ENCODE measurements around the gene RPS19BP1.

DNA sequence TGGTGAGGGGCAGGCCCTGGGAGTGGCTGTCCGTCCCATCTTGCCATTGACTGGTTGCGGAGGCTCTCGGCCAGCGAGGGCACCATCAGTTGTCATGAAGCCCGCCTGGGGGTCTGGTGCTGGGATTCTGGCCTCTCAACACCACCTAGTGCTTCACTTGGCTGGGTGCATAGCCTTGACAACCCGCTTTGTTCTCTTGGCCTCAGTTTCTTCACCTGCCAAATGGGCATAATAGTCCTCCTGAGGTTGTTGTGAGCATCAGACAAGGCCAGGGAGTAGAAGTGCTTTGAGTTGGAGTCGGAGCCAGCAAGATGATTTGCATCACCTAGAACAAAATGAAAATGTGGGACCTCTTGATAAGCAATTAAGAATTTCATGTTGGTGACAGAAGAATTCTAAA lies 36.5 kb upstream of the RPS19BP1 start:
- TF ChIP-seq, protein P1, sequence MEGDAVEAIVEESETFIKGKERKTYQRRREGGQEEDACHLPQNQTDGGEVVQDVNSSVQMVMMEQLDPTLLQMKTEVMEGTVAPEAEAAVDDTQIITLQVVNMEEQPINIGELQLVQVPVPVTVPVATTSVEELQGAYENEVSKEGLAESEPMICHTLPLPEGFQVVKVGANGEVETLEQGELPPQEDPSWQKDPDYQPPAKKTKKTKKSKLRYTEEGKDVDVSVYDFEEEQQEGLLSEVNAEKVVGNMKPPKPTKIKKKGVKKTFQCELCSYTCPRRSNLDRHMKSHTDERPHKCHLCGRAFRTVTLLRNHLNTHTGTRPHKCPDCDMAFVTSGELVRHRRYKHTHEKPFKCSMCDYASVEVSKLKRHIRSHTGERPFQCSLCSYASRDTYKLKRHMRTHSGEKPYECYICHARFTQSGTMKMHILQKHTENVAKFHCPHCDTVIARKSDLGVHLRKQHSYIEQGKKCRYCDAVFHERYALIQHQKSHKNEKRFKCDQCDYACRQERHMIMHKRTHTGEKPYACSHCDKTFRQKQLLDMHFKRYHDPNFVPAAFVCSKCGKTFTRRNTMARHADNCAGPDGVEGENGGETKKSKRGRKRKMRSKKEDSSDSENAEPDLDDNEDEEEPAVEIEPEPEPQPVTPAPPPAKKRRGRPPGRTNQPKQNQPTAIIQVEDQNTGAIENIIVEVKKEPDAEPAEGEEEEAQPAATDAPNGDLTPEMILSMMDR (IDR thresholded peaks at IDR 0.05), result no peak
- no peak for TF ChIP-seq POLR2A (IDR thresholded peaks at IDR 0.05)
